H9 (cell line): Measurements from ENCODE around the gene STK38L. TPM values are rescaled to one million over a fixed set of nuclear protein-coding genes. Genes with fewer than 3 reads are reported as not detected.

Source experiments
- DNase-seq: peaks from one replicate; pipeline ENCODE4 v3.0.0-alpha.2; 2017
- H2AFZ ChIP-seq: one replicate; pipeline ENCODE4 v1.6.1; 2013; ENCODE audit warnings: mild to moderate bottlenecking, low read length, control low read depth, moderate library complexity
- H2AK5ac ChIP-seq: 2 replicates; pipeline ENCODE4 v1.6.1; 2013; ENCODE audit warnings: low read length, control low read depth, mixed read lengths; ENCODE audit not compliant: insufficient read length
- H2BK120ac ChIP-seq: one replicate; pipeline ENCODE4 v1.6.1; 2013; ENCODE audit warnings: low read depth, mild to moderate bottlenecking, low read length, control low read depth, inconsistent platforms; ENCODE audit not compliant: poor library complexity, severe bottlenecking
- H2BK12ac ChIP-seq: 2 replicates; pipeline ENCODE4 v1.6.1; 2013; ENCODE audit warnings: low read length, control low read depth, mixed read lengths, low read depth; ENCODE audit not compliant: insufficient read length
- H2BK15ac ChIP-seq: 2 replicates; pipeline ENCODE4 v1.6.1; 2013; ENCODE audit warnings: low read depth, low read length, control low read depth
- H2BK20ac ChIP-seq: one replicate; pipeline ENCODE4 v1.6.1; 2013; ENCODE audit warnings: low read depth, mild to moderate bottlenecking, low read length, control low read depth, inconsistent platforms; ENCODE audit not compliant: poor library complexity, severe bottlenecking
- H2BK5ac ChIP-seq: 2 replicates; pipeline ENCODE4 v1.6.1; 2013; ENCODE audit warnings: low read length, control low read depth, mixed read lengths; ENCODE audit not compliant: insufficient read length
- H3K14ac ChIP-seq: 2 replicates; pipeline ENCODE4 v1.6.1; 2013; ENCODE audit warnings: low read length, control low read depth; ENCODE audit not compliant: insufficient read depth
- H3K18ac ChIP-seq: 2 replicates; pipeline ENCODE4 v1.6.1; 2013; ENCODE audit warnings: low read depth, mild to moderate bottlenecking, mixed read lengths, low read length, control low read depth; ENCODE audit not compliant: insufficient read length
- H3K23ac ChIP-seq: 2 replicates; pipeline ENCODE4 v1.6.1; 2013; ENCODE audit warnings: low read length, control low read depth, mixed read lengths, low read depth; ENCODE audit not compliant: insufficient read length
- H3K23me2 ChIP-seq: 2 replicates; pipeline ENCODE4 v1.6.1; 2013; ENCODE audit warnings: low read depth, mild to moderate bottlenecking, mixed read lengths, low read length, control low read depth; ENCODE audit not compliant: insufficient read length, poor library complexity, severe bottlenecking
- H3K27ac ChIP-seq: 2 replicates; pipeline ENCODE4 v1.5.1; 2013; ENCODE audit warnings: low read length, control low read depth, mixed read lengths, low read depth; ENCODE audit not compliant: insufficient read length
- H3K27me3 ChIP-seq: 2 replicates; pipeline ENCODE4 v1.6.1; 2013; ENCODE audit warnings: low read length, control low read depth, inconsistent platforms; ENCODE audit not compliant: insufficient read depth
- H3K4ac ChIP-seq: 2 replicates; pipeline ENCODE4 v1.6.1; 2013; ENCODE audit warnings: low read depth, mild to moderate bottlenecking, control low read depth, inconsistent platforms, low read length, moderate library complexity
- H3K4me1 ChIP-seq: 2 replicates; pipeline ENCODE4 v1.6.1; 2013; ENCODE audit warnings: low read length, control low read depth, inconsistent platforms; ENCODE audit not compliant: insufficient read depth
- H3K4me2 ChIP-seq: 2 replicates; pipeline ENCODE4 v1.6.1; 2013; ENCODE audit warnings: low read length, control low read depth, mixed read lengths; ENCODE audit not compliant: insufficient read length, insufficient read depth
- H3K56ac ChIP-seq: 2 replicates; pipeline ENCODE4 v1.6.1; 2013; ENCODE audit warnings: low read depth, mild to moderate bottlenecking, mixed read lengths, low read length, control low read depth; ENCODE audit not compliant: insufficient read length
- H3K79me1 ChIP-seq: 2 replicates; pipeline ENCODE4 v1.6.1; 2013; ENCODE audit warnings: low read depth, mild to moderate bottlenecking, moderate library complexity, low read length, control low read depth, inconsistent platforms; ENCODE audit not compliant: insufficient read depth, poor library complexity, severe bottlenecking
- H3K79me2 ChIP-seq: 2 replicates; pipeline ENCODE4 v1.6.1; 2013; ENCODE audit warnings: low read length, control low read depth, inconsistent platforms; ENCODE audit not compliant: insufficient read depth
- H3K9ac ChIP-seq: 2 replicates; pipeline ENCODE4 v1.6.1; 2013; ENCODE audit warnings: low read length, control low read depth, mixed read lengths; ENCODE audit not compliant: insufficient read length; ENCODE audit errors: extremely low read depth
- H3K9me3 ChIP-seq: one replicate; pipeline ENCODE4 v1.6.1; 2013; ENCODE audit warnings: low read depth, low read length, inconsistent platforms; ENCODE audit not compliant: control insufficient read depth
- H3T11ph ChIP-seq: one replicate; pipeline ENCODE4 v1.6.1; 2013; ENCODE audit warnings: mild to moderate bottlenecking, low read length, control low read depth, inconsistent platforms
- H4K20me1 ChIP-seq: one replicate; pipeline ENCODE4 v1.6.1; 2013; ENCODE audit not compliant: control insufficient read depth, insufficient read length, insufficient read depth
- H4K5ac ChIP-seq: 2 replicates; pipeline ENCODE4 v1.6.1; 2013; ENCODE audit warnings: low read depth, mild to moderate bottlenecking, mixed read lengths, low read length, control low read depth; ENCODE audit not compliant: insufficient read length
- H4K8ac ChIP-seq: replicated peaks from 2 replicates; pipeline ENCODE4 v1.6.1; 2013; ENCODE audit warnings: low read length, control low read depth, mixed read lengths, low read depth; ENCODE audit not compliant: insufficient read length
- H4K91ac ChIP-seq: 2 replicates; pipeline ENCODE4 v1.6.1; 2013; ENCODE audit warnings: low read depth, mild to moderate bottlenecking, moderate library complexity, mixed read lengths, low read length, control low read depth; ENCODE audit not compliant: insufficient read length
- H3K27ac Mint-ChIP-seq, 3 experiments: 2 replicates in 2 of 3; 3 replicates in 1 of 3; pipeline ENCODE4 v1.8.0; 2020 to 2021; ENCODE audit warnings: mixed read lengths in 3 of 3, mild to moderate bottlenecking in 1 of 3, moderate library complexity in 1 of 3
- H3K27me3 Mint-ChIP-seq: 2 replicates; pipeline ENCODE4 v1.8.0; 2021; ENCODE audit warnings: low read depth, mild to moderate bottlenecking, moderate library complexity, mixed read lengths
- H3K36me3 Mint-ChIP-seq, 3 experiments: 2 replicates in 2 of 3; 3 replicates in 1 of 3; pipeline ENCODE4 v1.8.0; 2020 to 2021; ENCODE audit warnings: low read depth in 3 of 3, mixed read lengths in 3 of 3; ENCODE audit not compliant: insufficient read depth in 1 of 3
- H3K4me1 Mint-ChIP-seq, 2 experiments: 2 replicates each; pipeline ENCODE4 v1.8.0; 2020; ENCODE audit warnings: mixed read lengths in 2 of 2
- H3K4me3 Mint-ChIP-seq, 2 experiments: 2 replicates in 1 of 2; 3 replicates in 1 of 2; pipeline ENCODE4 v1.8.0; 2020 to 2021; ENCODE audit warnings: mild to moderate bottlenecking in 2 of 2, mixed read lengths in 2 of 2, moderate library complexity in 1 of 2
- H3K9me3 Mint-ChIP-seq, 2 experiments: 2 replicates in 1 of 2; 3 replicates in 1 of 2; pipeline ENCODE4 v1.8.0; 2020; ENCODE audit warnings: mild to moderate bottlenecking in 2 of 2, mixed read lengths in 2 of 2, moderate library complexity in 1 of 2
- CTCF ChIP-seq: fragments of 200-600 bp; sonication (generic); conservative IDR thresholded peaks from 3 replicates; pipeline ENCODE4 v1.8.0; 2021; ENCODE audit warnings: antibody characterized with exemption, mild to moderate bottlenecking
- WGBS: extraction: QIAGEN DNeasy Blood & Tissue Kit; methylation state at CpG from one replicate; pipeline ENCODE4 v1.1.7; 2013; ENCODE audit warnings: missing lambda C conversion rate, low lambda C conversion rate, mixed read lengths; ENCODE audit not compliant: insufficient read length; ENCODE audit errors: extremely low coverage; 5-methylcytosine and 5-hydroxymethylcytosine counted together
- total RNA-seq: library from RNA; stranded (reverse); gene quantifications from 2 replicates; pipeline ENCODE4 v1.2.1, GENCODE V29; 2021

Gene STK38L
- total RNA-seq, 1 experiment from 2014 or later, result 44.9 TPM

- Histone ChIP-seq H2BK12ac (no peak overlapping the region), H3K14ac (no peak overlapping the region), H3K4me2 (no peak overlapping the region), H4K8ac (no peak overlapping the region), H3K18ac (no peak overlapping the region), H3K79me1 (no peaks in the 10 kb centered on the region), H3T11ph (no peak overlapping the region), H2AFZ (no peak overlapping the region), H3K9ac (no peak overlapping the region), H2BK15ac (no peak overlapping the region), H3K23ac (no peak overlapping the region), H4K5ac (no peak overlapping the region), H3K23me2 (no peaks in the 10 kb centered on the region), H2AK5ac (no peak overlapping the region), H3K9me3 (no peaks in the 10 kb centered on the region), H3K79me2 (peaks cover 2% of the 10 kb centered on the region; the same call in 1 of the 2 replicates), H2BK5ac (no peak overlapping the region), H3K27me3 (no peaks in the 10 kb centered on the region), H3K56ac (no peak overlapping the region), H3K4me1 (peaks cover 4% of the 10 kb centered on the region), H2BK20ac (no peak overlapping the region), H3K4ac (no peak overlapping the region), H2BK120ac (no peak overlapping the region), H3K27ac (no peak overlapping the region), H4K91ac (no peak overlapping the region), H4K20me1 (no peaks in the 10 kb centered on the region)
- DNase-seq, result no peak
- H3K27me3 Mint-ChIP-seq, result no peaks in the 10 kb centered on the region
- H3K27ac Mint-ChIP-seq, result no peak overlapping the region
- H3K4me1 Mint-ChIP-seq, result peaks cover 22 to 24% of the 10 kb centered on the region in 2 experiments
- TF ChIP-seq CTCF, result no peak
- no peak overlapping the region for H3K4me3 Mint-ChIP-seq
- no peaks in the 10 kb centered on the region for H3K36me3 Mint-ChIP-seq
- whole genome bisulfite sequencing, result no CpG with 5 or more reads among the region's 2 CpGs
- H3K9me3 Mint-ChIP-seq, result no peaks in the 10 kb centered on the region
Observed at GRCh38 chr12:27282754-27283153, 38.7 kb downstream of the STK38L start.
